Thoracic aorta endothelial cell (primary cell): Measurements from ENCODE around the gene TJP1. TPM values are rescaled to one million over a fixed set of nuclear protein-coding genes. Genes with fewer than 3 reads are reported as not detected.

Experiments used
- small RNA-seq: library from RNA; depleted of rRNA; stranded (forward); fragments of <200 nt; gene quantifications from one replicate; pipeline ENCODE3, GENCODE V24; 2012
- total RNA-seq: library from RNA; depleted of rRNA; stranded (reverse); fragments of >200 nt; gene quantifications from 2 replicates; pipeline ENCODE4 v1.2.3, GENCODE V29; 2012

TJP1 gene
- 144 and 156 TPM in 2 replicates for total RNA-seq

GRCh38 chr15:29822100-29822683, at the start of gene TJP1:
TSS of gene TJP1 (minus strand) at chr15:29822468. CDS start at chr15:29822028, 440 bp downstream.

Small RNAs within 50 kb of the gene (small RNA-seq; reads per million reads assigned to genes)
- 0.42 reads per million for gene HMGN2P5
